ENCODE data around the gene CYP2S1. TPM values are rescaled to one million over a fixed set of nuclear protein-coding genes. Genes with fewer than 3 reads are reported as not detected.
A peak's percentile ranks its signal among the peaks of the same experiment; 100 is the strongest.

The CYP2S1 gene
- total RNA-seq, 4 donors from 2014 or later, result 0.48 to 1.2 TPM; not detected in 2

- Histone ChIP-seq H3K27ac (peak overlapping the region; percentile 51 to 56), H3K27me3 (no peaks in the 10 kb centered on the region), H3K4me1 (no peaks in the 10 kb centered on the region), H3K4me3 (no peak overlapping the region), H3K9me3 (no peaks in the 10 kb centered on the region), H3K36me3 (no peaks in the 10 kb centered on the region)
- peak; percentile 60 to 63 for DNase-seq
- TF ChIP-seq CTCF (IDR thresholded peaks at IDR 0.05) (no peak), POLR2A (IDR thresholded peaks at IDR 0.05) (no peak)
- intact Hi-C loops (cut with DNase I; ENCODE audit: low total_unique reads), result no loop called here
Observed at GRCh38 chr19:41206926-41207750, 14.1 kb downstream of the CYP2S1 start.

- H3K9me3 ChIP-seq, result no peaks in the 10 kb centered on the region
- no peak overlapping the region for H3K27ac ChIP-seq
- intact Hi-C loops (cut with DNase I; ENCODE audit: low total_unique reads), result no loop called here
- no peak for TF ChIP-seq POLR2A (IDR thresholded peaks at IDR 0.05)
- H3K4me1 ChIP-seq, result no peaks in the 10 kb centered on the region
- no peaks in the 10 kb centered on the region for H3K27me3 ChIP-seq
- no peaks in the 10 kb centered on the region for H3K36me3 ChIP-seq
- H3K4me3 ChIP-seq, result no peak overlapping the region
- DNase-seq, result no peak
Observed at GRCh38 chr19:41214161-41214560, 21.1 kb downstream of the CYP2S1 start.

- H3K27me3 ChIP-seq, result no peaks in the 10 kb centered on the region
- TF ChIP-seq POLR2A (IDR thresholded peaks at IDR 0.05) (no peak), CTCF (IDR thresholded peaks at IDR 0.05) (no peak)
- peak overlapping the region; percentile 91 to 96 for H3K27ac ChIP-seq
- no peak overlapping the region for H3K4me3 ChIP-seq
- intact Hi-C loops (cut with DNase I; ENCODE audit: low total_unique reads), result no loop called here
- H3K36me3 ChIP-seq, result no peaks in the 10 kb centered on the region
- no peaks in the 10 kb centered on the region for H3K9me3 ChIP-seq
- H3K4me1 ChIP-seq, result no peaks in the 10 kb centered on the region
- DNase-seq, result no peak
Observed at GRCh38 chr19:41217741-41218140, 24.7 kb downstream of the CYP2S1 start.

- H3K36me3 ChIP-seq, result no peaks in the 10 kb centered on the region
- no peak for DNase-seq
- H3K27me3 ChIP-seq, result no peaks in the 10 kb centered on the region
- peak overlapping the region; percentile 91 to 96 for H3K27ac ChIP-seq
- intact Hi-C loops (cut with DNase I; ENCODE audit: low total_unique reads), result no loop called here
- peak overlapping the region; percentile 68 to 92 for H3K4me3 ChIP-seq
- H3K9me3 ChIP-seq, result no peaks in the 10 kb centered on the region
- no peaks in the 10 kb centered on the region for H3K4me1 ChIP-seq
- TF ChIP-seq CTCF (IDR thresholded peaks at IDR 0.05) (no peak), POLR2A (IDR thresholded peaks at IDR 0.05) (no peak)
Observed at GRCh38 chr19:41218249-41218614, 25.2 kb downstream of the CYP2S1 start.

GRCh38 chr19:41218615-41219507 lies 25.8 kb downstream of the CYP2S1 start, which contains the start of gene AXL:
Gene AXL (plus strand): TSS chr19:41219223. CDS start chr19:41219393, 170 bp downstream.
- DNase-seq, result peak; percentile 83 to 84
- no peaks in the 10 kb centered on the region for H3K9me3 ChIP-seq
- intact Hi-C loops (cut with DNase I; ENCODE audit: low total_unique reads), result no loop called here
- peak within 1 kb of the TSS; percentile 68 to 92 for H3K4me3 ChIP-seq
- H3K27ac ChIP-seq, result peak within 1 kb of the TSS; percentile 91 to 96
- TF ChIP-seq POLR2A (IDR thresholded peaks at IDR 0.05) (peak; percentile 42 to 69), CTCF (IDR thresholded peaks at IDR 0.05) (no peak)
- no peaks in the 10 kb centered on the region for H3K4me1 ChIP-seq
- no peaks in the 10 kb centered on the region for H3K36me3 ChIP-seq
- H3K27me3 ChIP-seq, result no peaks in the 10 kb centered on the region
